ENCODE results near the gene MAST3.

The MAST3 gene

DNA sequence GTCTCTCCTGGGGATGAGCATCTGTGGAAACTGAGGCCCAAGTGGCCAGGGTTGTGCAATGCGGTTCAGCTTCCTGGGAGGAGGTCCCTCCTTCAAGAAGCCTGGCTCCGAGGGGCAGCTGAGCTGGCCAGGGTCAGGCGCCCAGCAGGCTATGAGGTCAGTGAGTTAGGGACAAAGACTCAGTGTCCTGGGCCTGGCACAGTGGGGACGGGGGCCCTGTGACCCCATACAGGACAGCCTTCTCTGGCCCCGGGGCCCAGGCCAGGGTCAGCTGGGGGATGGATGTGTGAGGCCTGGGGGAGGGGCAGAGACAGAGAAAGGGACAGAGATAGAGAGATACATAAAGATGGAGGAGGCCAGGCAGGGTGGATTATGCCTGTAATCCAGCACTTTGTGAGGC is 7.9 kb upstream of the MAST3 start:
- TF ChIP-seq MYC (IDR thresholded peaks at IDR 0.05; ENCODE audit: low read depth, low read length) (no peak), POLR2A (IDR thresholded peaks at IDR 0.05; ENCODE audit: extremely low read depth, insufficient read length) (no peak)
- TF ChIP-seq, protein P1, sequence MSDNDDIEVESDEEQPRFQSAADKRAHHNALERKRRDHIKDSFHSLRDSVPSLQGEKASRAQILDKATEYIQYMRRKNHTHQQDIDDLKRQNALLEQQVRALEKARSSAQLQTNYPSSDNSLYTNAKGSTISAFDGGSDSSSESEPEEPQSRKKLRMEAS (IDR thresholded peaks at IDR 0.05; ENCODE audit: low read depth, low read length), result no peak
- TF ChIP-seq, protein P2, sequence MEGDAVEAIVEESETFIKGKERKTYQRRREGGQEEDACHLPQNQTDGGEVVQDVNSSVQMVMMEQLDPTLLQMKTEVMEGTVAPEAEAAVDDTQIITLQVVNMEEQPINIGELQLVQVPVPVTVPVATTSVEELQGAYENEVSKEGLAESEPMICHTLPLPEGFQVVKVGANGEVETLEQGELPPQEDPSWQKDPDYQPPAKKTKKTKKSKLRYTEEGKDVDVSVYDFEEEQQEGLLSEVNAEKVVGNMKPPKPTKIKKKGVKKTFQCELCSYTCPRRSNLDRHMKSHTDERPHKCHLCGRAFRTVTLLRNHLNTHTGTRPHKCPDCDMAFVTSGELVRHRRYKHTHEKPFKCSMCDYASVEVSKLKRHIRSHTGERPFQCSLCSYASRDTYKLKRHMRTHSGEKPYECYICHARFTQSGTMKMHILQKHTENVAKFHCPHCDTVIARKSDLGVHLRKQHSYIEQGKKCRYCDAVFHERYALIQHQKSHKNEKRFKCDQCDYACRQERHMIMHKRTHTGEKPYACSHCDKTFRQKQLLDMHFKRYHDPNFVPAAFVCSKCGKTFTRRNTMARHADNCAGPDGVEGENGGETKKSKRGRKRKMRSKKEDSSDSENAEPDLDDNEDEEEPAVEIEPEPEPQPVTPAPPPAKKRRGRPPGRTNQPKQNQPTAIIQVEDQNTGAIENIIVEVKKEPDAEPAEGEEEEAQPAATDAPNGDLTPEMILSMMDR (IDR thresholded peaks at IDR 0.05; ENCODE audit: low read depth, low read length), result no peak
- no peak overlapping the region for H3K4me3 ChIP-seq (ENCODE audit: low read depth, low read length)
- DNase-seq (ENCODE audit: low read depth), result no peak

DNA sequence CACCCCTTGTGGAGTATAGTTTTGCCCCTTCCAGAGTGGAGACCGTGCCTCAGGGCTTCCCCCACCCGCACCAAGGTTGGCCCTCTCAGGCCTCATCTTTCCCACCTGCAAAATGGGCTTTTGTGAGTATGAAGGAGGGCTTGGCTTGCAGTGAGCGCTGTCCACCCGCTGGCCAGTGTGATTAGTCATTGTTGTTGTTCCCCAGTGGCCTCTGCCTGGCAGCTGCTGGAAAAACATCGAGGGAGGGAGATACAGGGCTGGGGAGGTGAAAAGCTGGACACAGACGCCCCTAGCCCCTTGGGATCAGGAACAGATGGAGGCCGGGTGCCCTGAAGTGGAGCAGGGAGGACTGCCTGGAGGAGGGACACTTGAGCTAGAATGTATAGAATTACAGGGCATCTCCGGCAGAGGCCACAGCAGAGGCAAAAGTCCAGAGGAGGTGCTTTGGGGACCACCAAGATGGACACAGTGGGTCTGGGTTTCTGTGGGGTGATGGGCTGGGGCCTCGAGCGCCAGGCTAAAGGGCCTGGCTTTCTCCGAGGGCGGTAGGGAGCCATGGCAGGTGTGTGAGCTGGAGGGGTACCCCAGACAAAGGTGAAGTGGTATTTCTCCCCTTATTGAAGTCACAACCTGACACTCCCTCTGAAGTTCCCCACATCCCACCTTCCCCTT is 6.9 kb upstream of the MAST3 start:
- no peak for DNase-seq (ENCODE audit: low read depth)
- no peak overlapping the region for H3K4me3 ChIP-seq (ENCODE audit: low read depth, low read length)

DNA sequence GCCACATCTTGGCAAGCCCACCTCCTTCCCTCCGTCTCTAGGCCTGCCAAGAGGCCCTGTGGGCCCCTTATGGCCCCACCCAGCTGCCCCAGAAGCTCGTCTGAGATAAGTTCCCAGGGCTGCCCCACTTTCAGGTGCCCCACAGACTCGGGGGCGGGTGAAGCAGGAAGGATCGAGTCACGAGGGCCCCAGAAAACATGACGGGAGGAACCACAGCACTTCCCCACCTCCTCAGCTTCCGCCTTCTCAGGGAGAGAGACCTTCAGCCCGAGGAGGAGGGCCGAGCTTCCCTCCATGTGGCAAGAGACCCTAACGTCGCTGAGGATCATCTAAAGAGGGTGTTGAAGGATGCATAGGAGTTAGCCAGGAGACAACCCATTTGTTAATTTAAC is 6.4 kb upstream of the MAST3 start:
- H3K4me3 ChIP-seq (ENCODE audit: low read depth, low read length), result no peak overlapping the region
- TF ChIP-seq, protein P2 (IDR thresholded peaks at IDR 0.05; ENCODE audit: low read depth, low read length), result no peak
- TF ChIP-seq POLR2A (IDR thresholded peaks at IDR 0.05; ENCODE audit: extremely low read depth, insufficient read length), result no peak
- TF ChIP-seq, protein P1 (IDR thresholded peaks at IDR 0.05; ENCODE audit: low read depth, low read length), result peak; percentile 70
- peak; percentile 42 for TF ChIP-seq MYC (IDR thresholded peaks at IDR 0.05; ENCODE audit: low read depth, low read length)
- peak; percentile 81 for DNase-seq (ENCODE audit: low read depth)

More for the DNA sequence above, 6.9 kb upstream of the MAST3 start:
- TF ChIP-seq POLR2A (IDR thresholded peaks at IDR 0.05; ENCODE audit: extremely low read depth, insufficient read length), result no peak
- TF ChIP-seq, protein P1 (IDR thresholded peaks at IDR 0.05; ENCODE audit: low read depth, low read length), result no peak

DNA sequence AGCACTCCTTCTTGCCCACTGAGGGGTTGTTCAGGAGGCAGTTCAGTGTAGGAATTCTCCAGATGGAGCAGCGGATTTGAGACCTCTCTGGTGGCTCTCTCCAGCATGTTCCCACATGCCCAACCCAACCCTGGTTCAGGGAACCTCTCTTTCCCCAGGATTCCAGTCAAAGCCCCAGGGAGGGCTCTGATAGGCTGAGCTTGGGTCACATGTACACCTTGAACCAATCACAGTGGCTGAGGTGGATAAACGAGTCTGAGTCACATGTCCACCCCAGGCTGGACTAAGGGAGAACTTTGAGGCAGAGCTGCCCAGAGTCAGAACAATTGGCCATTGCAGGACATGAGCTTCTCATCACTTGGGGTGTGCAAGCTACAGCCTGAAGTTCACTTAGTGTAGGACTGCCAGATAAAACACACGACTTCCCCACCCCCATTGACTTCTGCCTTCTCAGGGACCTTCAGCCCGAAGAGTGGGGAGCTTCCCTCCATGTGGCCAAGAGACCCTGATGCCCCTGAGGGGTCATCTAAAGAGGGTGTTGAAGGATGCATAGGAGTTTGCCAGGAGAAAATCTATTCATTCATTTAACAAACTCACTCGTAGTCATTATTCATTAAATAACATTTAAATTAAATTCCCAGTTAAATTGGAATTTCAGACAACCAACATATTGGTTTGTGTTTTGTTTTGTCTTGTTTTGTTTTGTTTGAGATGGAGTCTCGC is 4.0 kb upstream of the MAST3 start:
- peak; percentile 49 for DNase-seq (ENCODE audit: low read depth)
- TF ChIP-seq, protein P1 (IDR thresholded peaks at IDR 0.05; ENCODE audit: low read depth, low read length), result peak; percentile 89
- TF ChIP-seq MYC (IDR thresholded peaks at IDR 0.05; ENCODE audit: low read depth, low read length), result no peak
- no peak overlapping the region for H3K4me3 ChIP-seq (ENCODE audit: low read depth, low read length)

DNA sequence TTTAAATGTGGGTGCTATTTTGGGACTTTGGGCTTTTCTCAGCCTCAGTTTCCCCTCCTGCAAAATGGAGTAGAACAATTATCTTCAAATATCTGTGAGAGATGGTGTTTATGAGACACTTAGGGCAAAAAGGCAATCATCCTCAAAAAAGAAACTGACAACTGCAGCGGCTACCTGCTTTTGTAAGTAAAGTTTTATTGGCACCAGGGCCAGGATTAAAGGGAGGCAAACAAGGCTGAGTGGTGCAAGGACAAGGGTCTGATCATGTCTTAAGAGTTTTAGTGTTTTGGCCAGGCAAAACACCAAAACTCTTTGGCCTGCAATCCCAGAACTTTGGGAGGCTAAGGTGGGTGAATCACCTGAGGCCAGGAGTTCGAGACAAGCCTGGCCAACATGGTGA is 1.3 kb upstream of the MAST3 start:
- TF ChIP-seq, protein P1 (IDR thresholded peaks at IDR 0.05; ENCODE audit: low read depth, low read length), result no peak
- TF ChIP-seq POLR2A (IDR thresholded peaks at IDR 0.05; ENCODE audit: extremely low read depth, insufficient read length) (no peak), MYC (IDR thresholded peaks at IDR 0.05; ENCODE audit: low read depth, low read length) (no peak)
- TF ChIP-seq, protein P2 (IDR thresholded peaks at IDR 0.05; ENCODE audit: low read depth, low read length), result no peak
- no peak for DNase-seq (ENCODE audit: low read depth)
- H3K4me3 ChIP-seq (ENCODE audit: low read depth, low read length), result no peak overlapping the region

DNA sequence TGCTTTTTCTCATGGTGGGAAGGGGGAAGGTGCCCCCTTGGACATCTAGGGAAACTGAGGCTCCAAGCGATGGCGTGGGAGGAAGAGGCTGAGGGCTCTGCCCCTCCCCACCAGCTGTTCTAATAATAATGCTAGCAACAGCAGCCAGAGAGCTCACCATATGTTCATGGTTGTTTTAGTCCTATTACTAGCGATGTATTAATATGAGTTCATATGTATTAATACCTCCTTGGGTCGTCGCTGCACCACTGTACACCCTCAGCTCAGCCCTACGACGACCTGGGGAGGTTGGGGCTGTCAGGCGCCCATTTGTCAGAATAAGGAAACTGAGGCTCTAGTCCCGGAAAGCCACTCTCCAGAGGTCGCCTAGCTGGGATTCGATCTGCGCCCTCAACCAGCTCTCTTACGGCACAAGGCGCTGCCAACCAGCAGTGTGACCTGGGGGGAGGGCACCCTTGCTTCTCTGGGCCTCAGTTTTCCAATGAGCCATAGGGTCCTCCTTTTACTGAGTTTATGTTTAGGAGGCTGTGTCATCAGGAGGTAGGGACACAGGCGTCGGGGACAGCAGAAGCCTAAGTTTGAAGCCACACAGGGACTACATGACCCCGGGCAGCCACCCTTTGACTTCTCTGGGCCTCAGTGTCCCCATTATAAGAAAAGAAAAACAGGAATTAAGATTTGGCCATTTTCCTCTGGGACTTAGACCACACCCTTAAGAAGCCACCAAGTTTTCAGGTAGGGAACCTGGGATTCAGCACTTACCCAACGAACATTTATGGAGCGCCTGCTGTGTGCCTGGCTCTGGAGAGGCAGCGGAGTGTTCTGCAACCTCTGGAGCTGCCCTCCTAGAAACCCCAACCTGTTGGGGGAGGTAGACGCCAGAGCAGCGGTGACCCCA is 664 bp downstream of the MAST3 start:
- H3K4me3 ChIP-seq (ENCODE audit: low read depth, low read length), result peak overlapping the region; percentile 43
- no peak for DNase-seq (ENCODE audit: low read depth)
- TF ChIP-seq, protein P1 (IDR thresholded peaks at IDR 0.05; ENCODE audit: low read depth, low read length), result no peak
- no peak for TF ChIP-seq POLR2A (IDR thresholded peaks at IDR 0.05; ENCODE audit: extremely low read depth, insufficient read length)
- TF ChIP-seq MYC (IDR thresholded peaks at IDR 0.05; ENCODE audit: low read depth, low read length), result no peak
- TF ChIP-seq, protein P2 (IDR thresholded peaks at IDR 0.05; ENCODE audit: low read depth, low read length), result no peak

Data from NB4 (cell line).